K562 treated with DMSO at 1 percent for 12 hours (cell line): ENCODE results near the gene FBXL3. TPM values are rescaled to one million over a fixed set of nuclear protein-coding genes. Genes with fewer than 3 reads are reported as not detected.

Experiments
- total RNA-seq: library from RNA; unstranded; fragments of 300-600 nt; gene quantifications from 2 replicates; pipeline ENCODE4 v1.2.3, GENCODE V29; 2022; ENCODE audit not compliant: insufficient read depth

Gene FBXL3, protein sequence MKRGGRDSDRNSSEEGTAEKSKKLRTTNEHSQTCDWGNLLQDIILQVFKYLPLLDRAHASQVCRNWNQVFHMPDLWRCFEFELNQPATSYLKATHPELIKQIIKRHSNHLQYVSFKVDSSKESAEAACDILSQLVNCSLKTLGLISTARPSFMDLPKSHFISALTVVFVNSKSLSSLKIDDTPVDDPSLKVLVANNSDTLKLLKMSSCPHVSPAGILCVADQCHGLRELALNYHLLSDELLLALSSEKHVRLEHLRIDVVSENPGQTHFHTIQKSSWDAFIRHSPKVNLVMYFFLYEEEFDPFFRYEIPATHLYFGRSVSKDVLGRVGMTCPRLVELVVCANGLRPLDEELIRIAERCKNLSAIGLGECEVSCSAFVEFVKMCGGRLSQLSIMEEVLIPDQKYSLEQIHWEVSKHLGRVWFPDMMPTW
- 6.6 and 13.3 TPM in 2 replicates for total RNA-seq

DNA sequence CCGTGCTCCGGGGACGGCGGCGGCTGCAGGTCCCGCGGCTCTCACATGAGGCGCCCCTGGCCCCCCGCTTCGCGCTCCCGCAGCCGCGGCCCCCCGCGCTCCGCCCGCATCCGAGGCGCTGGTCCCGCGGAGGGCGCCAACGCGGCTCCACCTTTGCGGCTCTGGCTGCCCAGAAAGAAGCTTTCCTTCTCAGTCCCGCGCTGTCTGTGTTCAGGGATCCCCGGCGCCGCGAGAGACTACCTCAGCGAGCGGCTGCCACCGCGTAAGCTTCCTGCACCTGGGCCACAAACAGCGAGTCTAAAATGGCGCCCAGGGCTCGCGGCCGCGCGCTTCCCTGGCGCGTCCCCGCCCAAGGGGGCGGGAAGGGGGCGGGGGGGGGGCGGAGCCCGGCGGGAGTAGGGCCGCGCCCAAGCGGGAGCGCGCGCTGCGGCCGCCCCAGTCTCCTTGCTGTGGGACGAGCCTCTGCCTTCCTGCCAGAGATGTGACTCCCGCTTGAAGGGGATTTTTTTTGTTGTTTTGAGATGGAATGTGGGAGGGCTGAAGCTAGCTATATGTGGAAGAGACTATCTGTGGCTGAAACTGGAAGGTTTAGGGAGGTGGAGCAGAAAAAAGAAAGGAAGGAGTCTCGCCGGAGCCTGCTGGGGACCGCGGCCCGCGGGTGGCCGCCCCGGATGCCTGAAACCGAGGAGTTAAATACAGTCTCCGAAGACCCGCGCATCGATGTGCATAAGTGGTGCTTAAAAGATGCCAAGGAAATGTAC, at the start of gene FBXL3:
TSS of gene FBXL3 (minus strand) at position 299 of the 761 bp plus-strand sequence. CDS start 5,299 bp downstream, outside the sequence.

DNA sequence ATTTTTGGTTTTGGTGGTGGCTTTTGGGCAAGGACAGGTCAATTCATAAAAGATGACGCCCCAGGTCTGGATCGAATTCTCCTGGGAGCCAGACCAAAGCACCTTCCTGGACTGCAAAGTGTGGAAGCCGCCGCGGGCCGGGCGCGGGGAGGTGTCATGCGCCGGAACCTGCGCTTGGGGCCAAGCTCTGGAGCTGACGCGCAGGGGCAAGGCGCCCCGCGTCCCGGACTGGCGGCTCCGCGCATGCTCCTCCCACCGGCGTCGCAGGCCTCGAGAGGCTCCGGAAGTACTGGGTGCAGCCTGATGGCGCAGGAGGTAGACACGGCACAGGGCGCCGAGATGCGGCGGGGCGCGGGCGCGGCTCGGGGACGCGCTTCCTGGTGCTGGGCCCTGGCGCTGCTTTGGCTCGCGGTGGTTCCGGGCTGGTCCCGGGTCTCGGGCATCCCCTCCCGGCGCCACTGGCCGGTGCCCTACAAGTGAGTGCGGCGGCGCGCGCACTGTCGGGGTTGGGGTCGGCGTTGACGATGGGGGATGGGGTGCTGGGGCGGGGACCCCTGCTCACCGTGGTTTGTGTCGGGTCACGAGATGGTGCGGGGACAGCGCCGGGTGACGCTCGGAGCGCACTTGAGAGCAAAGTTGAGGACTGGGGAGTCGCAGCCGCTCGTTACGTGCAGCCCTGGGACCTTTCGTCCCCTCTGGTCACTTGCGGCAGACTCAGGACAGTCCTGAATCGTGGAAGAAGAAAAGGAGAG, 35.0 kb downstream of the FBXL3 start, which contains the start of gene CLN5:
TSS of gene CLN5 (plus strand) at position 286 of the 752 bp plus-strand sequence. CDS start at position 304, 18 bp downstream.

Other genes starting within 250 kb of the FBXL3 start
- gene KCTD12, start 140.8 kb downstream of the FBXL3 start, total RNA-seq, result not detected in 2 replicates
- gene ACOD1, start 78.6 kb downstream of the FBXL3 start, total RNA-seq, result not detected in 2 replicates
- 3.0 and 6.0 TPM in 2 replicates for gene CLN5, start 35.1 kb downstream of the FBXL3 start, total RNA-seq